Measurements from ENCODE around the gene SERPINA12.

DNA sequence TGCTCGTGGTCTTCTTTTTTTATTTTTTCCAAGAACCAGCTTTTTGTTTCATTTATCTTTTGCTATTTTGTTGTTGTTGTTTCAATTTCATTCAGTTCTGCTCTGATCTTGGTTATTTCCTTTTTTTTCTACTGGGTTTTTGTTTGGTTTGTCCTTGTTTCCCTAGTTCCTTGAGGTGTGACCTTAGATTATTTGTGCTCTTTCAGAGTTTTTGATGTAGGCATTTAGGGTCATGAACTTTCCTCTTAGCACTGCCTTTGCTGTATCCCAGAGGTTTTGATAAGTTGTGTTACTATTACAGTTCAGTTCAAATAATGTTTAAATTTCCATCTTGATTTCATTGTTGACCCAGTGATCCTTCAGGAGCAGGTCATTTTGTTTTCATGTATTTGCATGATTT, 53.3 kb downstream of the SERPINA12 start:
- no peak for TF ChIP-seq CTCF (IDR thresholded peaks at IDR 0.05)
- TF ChIP-seq POLR2A (IDR thresholded peaks at IDR 0.05), result no peak

All from right lobe of liver (tissue), 4 donors.